Sigmoid colon (tissue), 7 donors: Measurements from ENCODE around the gene NDUFS8. TPM values are rescaled to one million over a fixed set of nuclear protein-coding genes. Genes with fewer than 3 reads are reported as not detected.
A peak's percentile ranks its signal among the peaks of the same experiment; 100 is the strongest.

Experiments
- DNase-seq: peaks from one replicate; pipeline ENCODE4 v3.0.0-alpha.2; 2019
- H3K27ac ChIP-seq, 4 donors: fragments of 200-600 bp; sonication (generic); one replicate each; pipeline ENCODE4 v1.5.1; 2016 to 2019; ENCODE audit warnings: mild to moderate bottlenecking in 1 of 4
- H3K27me3 ChIP-seq, 3 donors: fragments of 200-600 bp; sonication (generic); one replicate each; pipeline ENCODE4 v1.5.1; 2019; ENCODE audit warnings: mild to moderate bottlenecking in 1 of 3
- H3K36me3 ChIP-seq, 4 donors: fragments of 200-600 bp; sonication (generic); one replicate each; pipeline ENCODE4 v1.5.1; 2016 to 2019
- H3K4me1 ChIP-seq, 4 donors: fragments of 200-600 bp; sonication (generic); one replicate each; pipeline ENCODE4 v1.5.1; 2017 to 2019
- H3K4me3 ChIP-seq, 4 donors: fragments of 200-600 bp; sonication (generic); one replicate each; pipeline ENCODE4 v1.5.1; 2017 to 2019; ENCODE audit warnings: mild to moderate bottlenecking in 2 of 4, moderate library complexity in 1 of 4
- H3K9me3 ChIP-seq, 4 donors: fragments of 200-600 bp in 3 of 4; sonication (generic) in 3 of 4; one replicate each; pipeline versions ENCODE4 v1.5.1 to v1.6.1; 2013 to 2019
- EP300 ChIP-seq, 4 donors: sonication (generic); formaldehyde crosslinking; IDR thresholded peaks; one replicate each; pipeline ENCODE4 v1.6.1; 2017; ENCODE audit warnings: antibody characterized with exemption in 4 of 4
- POLR2A ChIP-seq, 2 donors: fragments of 450-650 bp; IDR thresholded peaks; one replicate each; pipeline ENCODE4 v1.6.1; 2016; ENCODE audit warnings: antibody characterized with exemption in 2 of 2, mild to moderate bottlenecking in 2 of 2, moderate library complexity in 2 of 2
- POLR2AphosphoS5 ChIP-seq, 4 donors: sonication (generic); formaldehyde crosslinking; IDR thresholded peaks; one replicate each; pipeline ENCODE4 v1.6.1; 2017; ENCODE audit warnings: antibody characterized with exemption in 4 of 4
- WGBS, 2 donors: extraction: QIAGEN DNeasy Blood & Tissue Kit; methylation state at CpG; one replicate each; pipeline ENCODE4 v1.1.7; 2013; 5-methylcytosine and 5-hydroxymethylcytosine counted together
- intact Hi-C: fragments of 100-400 bp; cut with DNase I; formaldehyde crosslinking; loops from one replicate; pipeline ENCODE4 v1.15.1; 2023
- polyA plus RNA-seq, 3 donors: library from polyadenylated mRNA; stranded (reverse); fragments of 200-250 nt; gene quantifications; one replicate each; pipeline ENCODE4 v1.2.3, GENCODE V29; 2013
- total RNA-seq, 4 donors: library from RNA; depleted of rRNA; stranded (reverse); fragments of >200 nt; gene quantifications; one replicate each; pipeline ENCODE4 v1.1.0, GENCODE V29; 2016
- TF ChIP-seq, protein P1 (sequence below), 4 experiments: fragments of 450-650 bp in 3 of 4; fragments of 200-600 bp in 1 of 4; IDR thresholded peaks; one replicate each; pipeline ENCODE4 v1.5.1; 2016 to 2019; ENCODE audit warnings: antibody characterized with exemption in 4 of 4, mild to moderate bottlenecking in 3 of 4, moderate library complexity in 2 of 4
- donor health status: healthy with polysubstance abuse.
- donor health status: Bipolar disorder and iron deficiency.
- donor health status: healthy.

Gene NDUFS8
- total and polyA plus RNA-seq, 7 donors: 149 to 255 (median 174) TPM

GRCh38 chr11:68042219-68043028 is 11.9 kb downstream of the NDUFS8 start:
- Histone ChIP-seq H3K9me3 (no peaks in the 10 kb centered on the region), H3K4me1 (peaks cover 0 to 53% (median 41%) of the 10 kb centered on the region in 4 donors), H3K36me3 (peaks cover 0 to 48% (median 28%) of the 10 kb centered on the region in 4 donors), H3K4me3 (no peak overlapping the region), H3K27me3 (no peaks in the 10 kb centered on the region), H3K27ac (peak overlapping the region; percentile 28 to 91 (median 88))
- 92 to 93% methylated on average over 27 of the region's 27 CpGs for WGBS, 2 donors
- intact Hi-C loops: no loop called here
- TF ChIP-seq EP300 (IDR thresholded peaks at IDR 0.05): no peak
- TF ChIP-seq POLR2A (IDR thresholded peaks at IDR 0.05): no peak
- TF ChIP-seq POLR2AphosphoS5 (IDR thresholded peaks at IDR 0.05): no peak
- TF ChIP-seq, protein P1, sequence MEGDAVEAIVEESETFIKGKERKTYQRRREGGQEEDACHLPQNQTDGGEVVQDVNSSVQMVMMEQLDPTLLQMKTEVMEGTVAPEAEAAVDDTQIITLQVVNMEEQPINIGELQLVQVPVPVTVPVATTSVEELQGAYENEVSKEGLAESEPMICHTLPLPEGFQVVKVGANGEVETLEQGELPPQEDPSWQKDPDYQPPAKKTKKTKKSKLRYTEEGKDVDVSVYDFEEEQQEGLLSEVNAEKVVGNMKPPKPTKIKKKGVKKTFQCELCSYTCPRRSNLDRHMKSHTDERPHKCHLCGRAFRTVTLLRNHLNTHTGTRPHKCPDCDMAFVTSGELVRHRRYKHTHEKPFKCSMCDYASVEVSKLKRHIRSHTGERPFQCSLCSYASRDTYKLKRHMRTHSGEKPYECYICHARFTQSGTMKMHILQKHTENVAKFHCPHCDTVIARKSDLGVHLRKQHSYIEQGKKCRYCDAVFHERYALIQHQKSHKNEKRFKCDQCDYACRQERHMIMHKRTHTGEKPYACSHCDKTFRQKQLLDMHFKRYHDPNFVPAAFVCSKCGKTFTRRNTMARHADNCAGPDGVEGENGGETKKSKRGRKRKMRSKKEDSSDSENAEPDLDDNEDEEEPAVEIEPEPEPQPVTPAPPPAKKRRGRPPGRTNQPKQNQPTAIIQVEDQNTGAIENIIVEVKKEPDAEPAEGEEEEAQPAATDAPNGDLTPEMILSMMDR (IDR thresholded peaks at IDR 0.05): no peak
- peak; percentile 62 for DNase-seq

DNA sequence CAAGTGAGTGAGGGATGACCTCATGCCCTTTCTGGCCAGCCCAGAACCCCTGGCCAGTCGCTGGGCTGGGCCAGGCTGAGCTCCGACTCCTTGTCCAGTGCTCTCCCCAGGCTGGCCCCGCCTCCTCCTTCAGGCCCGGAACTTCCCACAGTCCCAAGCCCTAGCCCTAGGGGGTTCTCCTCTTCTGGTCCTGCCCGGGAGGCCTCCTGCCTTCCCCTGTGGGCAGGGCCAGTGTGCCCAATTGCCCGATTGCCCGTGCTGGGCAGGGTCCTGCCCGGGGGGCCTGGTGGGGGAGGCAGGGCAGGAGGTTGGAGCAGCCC is 12.5 kb downstream of the NDUFS8 start:
- Histone ChIP-seq H3K27ac (peak overlapping the region; percentile 28 to 91 (median 54)), H3K36me3 (peaks cover 3 to 53% (median 28%) of the 10 kb centered on the region in 4 donors), H3K27me3 (no peaks in the 10 kb centered on the region), H3K4me3 (no peak overlapping the region), H3K9me3 (no peaks in the 10 kb centered on the region), H3K4me1 (peaks cover 0 to 47% (median 36%) of the 10 kb centered on the region in 4 donors)
- TF ChIP-seq POLR2AphosphoS5 (IDR thresholded peaks at IDR 0.05) (no peak), POLR2A (IDR thresholded peaks at IDR 0.05) (no peak), EP300 (IDR thresholded peaks at IDR 0.05) (no peak)
- TF ChIP-seq, protein P1 (IDR thresholded peaks at IDR 0.05): no peak
- DNase-seq: peak; percentile 64
- intact Hi-C loops: no loop called here
- WGBS, 2 donors: 75 to 79% methylated on average over 8 of the region's 8 CpGs

DNA sequence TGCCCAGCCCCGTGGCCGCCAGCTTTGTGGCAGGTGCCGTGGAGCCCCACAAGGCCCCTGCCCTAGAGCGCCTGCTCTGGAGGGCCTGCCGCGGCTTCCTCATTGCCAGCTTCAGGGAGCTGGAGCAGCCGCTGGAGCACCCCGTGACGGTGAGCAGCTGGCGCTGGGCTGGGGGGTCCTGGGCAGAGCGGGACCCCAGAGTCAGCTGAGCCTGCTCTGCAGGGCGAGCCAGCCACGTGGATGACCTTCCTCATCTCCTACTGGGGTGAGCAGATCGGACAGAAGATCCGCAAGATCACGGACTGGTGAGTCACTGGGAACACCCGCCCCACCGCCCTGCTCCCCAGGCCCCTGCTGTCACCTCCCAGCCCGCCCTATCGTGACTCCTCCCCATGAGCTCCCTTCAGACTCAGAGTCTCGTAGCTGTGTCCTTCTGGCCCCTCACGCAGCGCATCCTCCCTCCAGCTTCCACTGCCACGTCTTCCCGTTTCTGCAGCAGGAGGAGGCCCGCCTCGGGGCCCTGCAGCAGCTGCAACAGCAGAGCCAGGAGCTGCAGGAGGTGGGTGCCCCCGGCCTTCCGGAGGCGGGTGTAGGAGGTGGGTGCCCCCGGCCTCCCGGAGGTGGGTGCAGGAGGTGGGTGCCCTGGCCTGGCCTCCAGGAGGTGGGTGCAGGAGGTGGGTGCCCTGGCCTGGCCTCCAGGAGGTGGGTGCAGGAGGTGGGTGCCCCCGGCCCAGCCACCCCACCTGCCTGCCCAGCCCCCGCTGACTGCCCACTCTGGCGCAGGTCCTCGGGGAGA is 13.1 kb downstream of the NDUFS8 start:
- no peaks in the 10 kb centered on the region for H3K9me3 ChIP-seq
- H3K27me3 ChIP-seq: no peaks in the 10 kb centered on the region
- DNase-seq: peak; percentile 85
- TF ChIP-seq, protein P1 (IDR thresholded peaks at IDR 0.05): no peak
- no peak for TF ChIP-seq EP300 (IDR thresholded peaks at IDR 0.05)
- no peak for TF ChIP-seq POLR2AphosphoS5 (IDR thresholded peaks at IDR 0.05)
- TF ChIP-seq POLR2A (IDR thresholded peaks at IDR 0.05): no peak
- H3K4me3 ChIP-seq: no peak overlapping the region
- peak overlapping the region; percentile 28 to 91 (median 54) for H3K27ac ChIP-seq
- intact Hi-C loops: no loop called here
- 86 to 88% methylated on average over 36 of the region's 36 CpGs for WGBS, 2 donors
- H3K36me3 ChIP-seq: peaks cover 5 to 59% (median 30%) of the 10 kb centered on the region in 4 donors
- peaks cover 0 to 42% (median 30%) of the 10 kb centered on the region in 4 donors for H3K4me1 ChIP-seq

GRCh38 chr11:68044145-68044813 is 13.8 kb downstream of the NDUFS8 start:
- WGBS, 2 donors: 64 to 84% methylated on average over 24 of the region's 24 CpGs
- Histone ChIP-seq H3K36me3 (peaks cover 5 to 66% (median 36%) of the 10 kb centered on the region in 4 donors), H3K27ac (peak overlapping the region in 1 of 4 donors; percentile 91), H3K4me3 (no peak overlapping the region), H3K9me3 (no peaks in the 10 kb centered on the region), H3K27me3 (no peaks in the 10 kb centered on the region), H3K4me1 (peaks cover 0 to 38% (median 26%) of the 10 kb centered on the region in 4 donors)
- peak; percentile 61 for DNase-seq
- TF ChIP-seq EP300 (IDR thresholded peaks at IDR 0.05) (no peak), POLR2A (IDR thresholded peaks at IDR 0.05) (no peak), POLR2AphosphoS5 (IDR thresholded peaks at IDR 0.05) (no peak)
- TF ChIP-seq, protein P1 (IDR thresholded peaks at IDR 0.05): no peak
- intact Hi-C loops: no loop called here
